GM10248 (cell line): Measurements from ENCODE around the gene LDAH.

ENCODE experiments used
- CTCF ChIA-PET: fragments of 300-600 bp; sonication (Branson Sonifier 250); formaldehyde crosslinking; extraction: SDS; loops from one replicate; lab custom pipeline; 2021; ENCODE audit warnings: antibody characterized with exemption; lab: Yijun Ruan, JAX
- POLR2A ChIA-PET: fragments of 350-650 bp; sonication (Branson Sonifier 250); formaldehyde crosslinking; extraction: SDS; loops from one replicate; lab custom pipeline; 2020; ENCODE audit warnings: antibody characterized with exemption; lab: Yijun Ruan, JAX
- DNase-seq: peaks from one replicate; pipeline ENCODE4 v3.0.0; 2012; ENCODE audit errors: extremely low spot score
- TF ChIP-seq, protein P1 (sequence below): IDR thresholded peaks from 2 replicates; pipeline ENCODE4 v1.5.1; 2012; ENCODE audit warnings: mild to moderate bottlenecking, low read depth; ENCODE audit errors: extremely low read depth, missing control alignments, control extremely low read depth

LDAH gene

DNA sequence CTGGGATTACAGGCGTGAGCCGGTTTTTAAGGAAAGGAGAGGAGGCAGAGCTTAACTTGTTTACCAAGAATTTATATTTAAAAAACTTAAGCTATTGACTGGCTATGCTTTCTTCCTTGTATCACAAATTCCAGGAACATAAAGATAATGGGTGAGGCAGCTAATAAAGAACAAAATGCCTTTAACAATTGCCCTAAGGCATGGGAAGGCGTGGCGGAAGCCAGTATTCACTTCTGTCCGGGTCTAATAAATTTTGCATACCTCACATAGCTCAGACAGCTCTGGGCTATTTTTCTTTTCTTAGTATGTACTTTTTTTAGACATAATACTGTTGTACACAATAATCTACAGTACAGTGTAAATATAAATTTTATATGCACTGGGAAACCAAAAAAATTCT lies 1.0 kb upstream of the LDAH start:
- TF ChIP-seq, protein P1, sequence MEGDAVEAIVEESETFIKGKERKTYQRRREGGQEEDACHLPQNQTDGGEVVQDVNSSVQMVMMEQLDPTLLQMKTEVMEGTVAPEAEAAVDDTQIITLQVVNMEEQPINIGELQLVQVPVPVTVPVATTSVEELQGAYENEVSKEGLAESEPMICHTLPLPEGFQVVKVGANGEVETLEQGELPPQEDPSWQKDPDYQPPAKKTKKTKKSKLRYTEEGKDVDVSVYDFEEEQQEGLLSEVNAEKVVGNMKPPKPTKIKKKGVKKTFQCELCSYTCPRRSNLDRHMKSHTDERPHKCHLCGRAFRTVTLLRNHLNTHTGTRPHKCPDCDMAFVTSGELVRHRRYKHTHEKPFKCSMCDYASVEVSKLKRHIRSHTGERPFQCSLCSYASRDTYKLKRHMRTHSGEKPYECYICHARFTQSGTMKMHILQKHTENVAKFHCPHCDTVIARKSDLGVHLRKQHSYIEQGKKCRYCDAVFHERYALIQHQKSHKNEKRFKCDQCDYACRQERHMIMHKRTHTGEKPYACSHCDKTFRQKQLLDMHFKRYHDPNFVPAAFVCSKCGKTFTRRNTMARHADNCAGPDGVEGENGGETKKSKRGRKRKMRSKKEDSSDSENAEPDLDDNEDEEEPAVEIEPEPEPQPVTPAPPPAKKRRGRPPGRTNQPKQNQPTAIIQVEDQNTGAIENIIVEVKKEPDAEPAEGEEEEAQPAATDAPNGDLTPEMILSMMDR = no peak
- ChIA-PET POLR2A (no interaction called here), CTCF (interaction anchor here (1.0 to 1.6 kb wide), 5 partner anchors 11 to 140 kb away, joined by 3 to 6 read pairs (median 3); no protein-coding TSS in a partner anchor)
- DNase-seq = no peak

DNA sequence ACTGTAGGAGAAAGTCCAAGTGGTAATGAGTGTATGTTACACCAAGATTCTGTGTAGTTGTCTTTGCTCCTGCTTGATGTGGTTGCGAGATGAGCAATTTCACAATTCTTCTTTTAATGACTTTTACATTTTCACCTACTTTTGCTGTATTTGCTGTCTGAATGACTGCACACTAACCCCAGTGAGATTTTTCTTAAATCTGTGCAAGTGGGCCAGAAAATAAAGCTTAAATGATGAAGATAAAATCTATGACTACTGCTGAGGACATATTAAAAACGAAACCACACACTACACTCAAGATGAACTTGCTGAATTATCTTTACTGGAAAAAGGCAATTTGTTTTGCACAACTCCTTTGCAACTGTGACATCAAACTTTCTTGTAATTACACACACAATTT lies 4.1 kb downstream of the LDAH start:
- TF ChIP-seq, protein P1 = no peak
- DNase-seq = no peak
- CTCF ChIA-PET = no interaction called here
- POLR2A ChIA-PET = no interaction called here

DNA sequence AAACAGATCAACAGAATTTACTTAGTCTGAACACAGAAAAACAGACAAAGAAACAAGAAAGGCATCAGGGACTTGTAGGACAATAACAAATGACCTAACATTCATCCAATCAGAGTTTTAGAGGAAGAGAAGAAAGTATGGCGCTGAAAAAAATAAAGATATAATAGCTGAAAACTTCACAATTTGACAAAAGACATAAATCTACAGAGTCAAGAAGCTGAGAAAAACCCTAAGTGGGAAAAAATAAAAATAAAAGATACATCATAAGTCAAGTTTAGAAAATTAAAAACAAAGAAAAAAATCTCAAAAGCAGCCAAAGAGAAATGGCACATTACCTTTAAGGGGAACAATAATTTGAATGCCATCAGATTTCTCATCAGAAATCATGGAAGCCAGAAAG lies 7.7 kb downstream of the LDAH start:
- ChIA-PET CTCF (interaction anchor here (1.7 kb wide), 1 partner anchor 138 kb away, joined by 5 read pairs; no protein-coding TSS in a partner anchor), POLR2A (no interaction called here)
- TF ChIP-seq, protein P1 = no peak
- no peak for DNase-seq

DNA sequence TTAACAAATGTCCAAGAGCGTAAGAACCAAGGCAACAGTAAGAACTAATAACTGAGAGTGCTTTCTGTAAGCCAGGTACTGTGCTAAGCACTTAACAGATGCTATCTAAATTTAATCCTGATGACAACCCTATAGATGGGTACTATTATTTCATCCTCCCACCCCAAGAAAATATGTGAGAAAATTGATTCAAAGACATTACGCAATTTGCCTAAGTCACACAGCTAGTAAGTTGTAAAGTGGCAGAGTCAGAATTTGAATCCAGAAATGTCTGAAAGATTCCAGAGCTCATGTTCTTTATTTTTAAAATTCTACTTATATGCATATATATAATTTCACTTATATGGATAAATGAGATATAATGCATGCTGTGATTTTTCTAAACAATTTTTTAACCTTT lies 10.1 kb downstream of the LDAH start:
- CTCF ChIA-PET = interaction anchor here (0.8 to 1.3 kb wide), 4 partner anchors 10 to 42 kb away, joined by 3 read pairs; no protein-coding TSS in a partner anchor
- TF ChIP-seq, protein P1 = no peak
- POLR2A ChIA-PET = no interaction called here
- no peak for DNase-seq

DNA sequence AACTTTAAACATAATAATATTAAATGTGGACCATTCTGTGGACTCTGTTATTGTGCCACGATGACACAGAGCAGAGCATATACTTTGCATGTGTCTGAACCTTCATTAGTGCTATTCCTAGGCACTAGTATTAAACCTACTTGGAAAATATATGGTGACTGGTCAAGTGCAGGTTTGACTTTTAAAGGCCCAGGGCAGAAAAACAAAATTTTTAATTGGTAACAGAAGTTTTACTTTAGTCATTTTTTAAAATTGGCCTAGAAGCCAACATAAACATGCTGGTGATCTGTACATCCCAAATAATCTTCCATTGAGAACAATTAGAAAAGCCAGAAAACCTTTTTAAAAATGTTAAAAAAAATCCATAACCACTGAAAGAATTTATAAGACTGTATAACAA lies 16.6 kb downstream of the LDAH start:
- POLR2A ChIA-PET = no interaction called here
- TF ChIP-seq, protein P1 = no peak
- CTCF ChIA-PET = no interaction called here
- no peak for DNase-seq

DNA sequence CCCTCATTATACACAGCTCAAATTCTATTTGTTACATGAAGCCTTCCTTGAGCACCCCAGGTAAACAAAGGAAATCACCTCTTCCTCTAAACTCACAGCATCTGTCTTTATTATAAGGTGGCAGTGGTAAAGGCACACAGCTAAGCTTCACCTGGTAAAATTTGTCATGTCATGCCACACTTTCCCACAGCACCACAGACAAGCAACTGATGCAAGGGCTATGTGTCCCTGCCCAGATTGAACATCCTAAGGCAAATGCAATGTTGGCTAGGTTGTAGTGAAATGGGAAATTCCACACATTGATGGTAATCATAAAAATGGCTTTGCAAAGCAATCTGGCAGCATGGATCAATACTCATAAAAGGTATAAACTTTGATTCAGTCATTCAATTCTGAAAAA lies 18.9 kb downstream of the LDAH start:
- TF ChIP-seq, protein P1 = no peak
- DNase-seq = no peak
- ChIA-PET CTCF (no interaction called here), POLR2A (no interaction called here)
